ENCODE data around the gene NDUFS6.

NDUFS6 gene
- 19.6 to 43.3 (median 29.2) reads per million in 4 experiments for total RNA-seq

- peak; percentile 67 for DNase-seq
These were observed at the start of gene NDUFS6 for GRCh38 chr5:1801222-1801966. TSS of gene NDUFS6 (plus strand) at chr5:1801407. CDS start at chr5:1801418, 11 bp downstream.

DNA sequence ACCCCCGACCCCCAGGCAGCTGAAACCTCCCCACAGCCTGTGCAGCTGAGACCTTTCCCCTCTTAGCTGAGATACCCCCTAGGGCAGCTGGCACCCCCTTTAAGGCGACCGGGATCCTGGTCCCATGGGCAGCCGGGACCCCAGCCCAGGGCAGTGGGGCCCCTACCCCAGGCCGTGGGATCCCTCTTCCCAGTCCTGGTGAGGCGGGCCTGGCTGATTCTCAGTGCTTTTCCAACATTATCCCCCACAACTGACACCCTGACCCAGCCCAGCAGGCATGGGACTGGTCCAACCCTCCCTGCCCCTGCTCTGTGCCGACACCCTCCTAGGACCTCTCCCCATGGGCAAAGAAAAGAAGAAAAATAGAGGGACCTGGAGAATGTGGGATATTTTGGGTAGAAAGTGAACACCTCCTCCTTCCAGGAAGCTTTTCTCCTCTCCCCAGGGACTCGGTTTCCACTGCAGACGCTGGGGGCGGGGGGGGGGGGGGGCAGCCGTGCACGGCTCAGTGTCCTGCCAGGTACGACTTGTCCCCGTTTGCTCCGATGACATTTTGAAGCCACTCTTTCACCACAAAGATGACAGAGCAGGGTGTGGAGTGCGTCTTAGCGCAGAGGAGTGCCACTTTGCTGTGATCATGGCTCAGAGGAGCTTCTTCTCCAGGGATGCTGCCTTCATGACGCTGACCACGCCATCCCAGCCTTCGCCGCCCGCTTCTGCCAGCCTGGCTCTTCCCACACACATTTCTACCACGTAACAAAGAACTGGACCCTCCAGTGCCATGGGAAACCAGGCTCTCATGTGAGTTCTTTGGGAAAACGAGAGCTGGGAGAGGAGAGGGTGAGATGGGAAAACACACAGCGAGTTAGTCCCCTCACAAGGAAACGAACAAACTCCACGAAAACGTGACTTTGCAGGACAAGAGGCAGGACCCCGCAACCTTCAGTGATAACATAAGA is 49.1 kb upstream of the NDUFS6 start:
- no peak for DNase-seq

DNA sequence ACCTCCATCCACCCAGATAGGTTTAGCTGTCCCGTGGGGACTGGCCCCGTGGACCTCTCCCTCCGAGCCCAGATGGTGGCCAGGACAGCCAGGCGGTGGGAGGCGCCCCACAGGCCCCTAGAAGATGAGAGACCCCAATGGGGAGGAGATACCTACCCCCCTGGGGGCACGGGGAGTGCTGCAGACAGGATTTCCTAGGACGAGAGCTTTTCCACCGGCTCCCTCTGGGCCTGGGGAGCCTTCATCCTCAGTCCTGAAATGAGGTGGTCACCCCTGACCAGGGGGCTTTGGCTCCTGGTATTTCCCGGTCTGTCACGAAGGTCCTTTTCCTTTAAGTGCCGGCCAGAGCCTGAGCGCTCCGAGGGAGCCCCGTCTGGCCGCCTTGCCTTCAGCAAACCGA is 48.3 kb upstream of the NDUFS6 start:
- no peak for DNase-seq

GRCh38 chr5:1753490-1753889 is 47.7 kb upstream of the NDUFS6 start:
- no peak for DNase-seq

DNA sequence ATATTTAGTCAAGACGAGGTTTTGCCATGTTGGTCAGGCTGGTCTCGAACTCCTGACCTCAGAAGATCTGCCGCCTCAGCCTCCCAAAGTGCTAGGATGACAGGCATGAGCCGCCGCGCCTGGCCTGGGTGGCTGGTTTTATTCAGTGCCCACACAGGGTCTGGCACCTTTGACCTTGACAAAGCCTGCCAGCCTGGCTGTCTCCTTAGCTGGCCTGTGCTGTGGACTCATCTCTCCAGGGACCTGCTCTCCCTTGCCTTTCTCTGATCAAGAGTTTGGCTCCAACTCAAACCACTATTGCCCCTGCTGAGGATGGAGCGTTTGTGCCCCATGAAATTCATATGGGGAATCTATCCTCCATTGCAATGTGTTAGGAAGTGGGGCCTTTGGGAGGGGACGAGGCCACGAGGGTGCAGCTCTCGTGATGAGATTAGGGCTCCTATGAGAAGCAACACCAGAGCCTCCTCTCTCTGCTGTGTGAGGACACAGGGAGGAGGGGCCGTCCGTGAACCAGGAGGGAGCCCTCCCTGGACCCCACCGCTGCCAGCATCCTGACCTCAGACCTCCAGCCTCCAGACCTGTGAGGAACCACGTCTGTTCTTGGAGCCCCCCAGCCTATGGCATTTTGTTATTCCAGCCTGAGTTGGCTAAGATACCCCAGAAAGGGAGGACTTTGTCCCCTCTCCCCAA is 46.5 kb upstream of the NDUFS6 start:
- DNase-seq, result no peak

- no peak for DNase-seq
These were observed 45.8 kb upstream of the NDUFS6 start for GRCh38 chr5:1755321-1755949.

DNA sequence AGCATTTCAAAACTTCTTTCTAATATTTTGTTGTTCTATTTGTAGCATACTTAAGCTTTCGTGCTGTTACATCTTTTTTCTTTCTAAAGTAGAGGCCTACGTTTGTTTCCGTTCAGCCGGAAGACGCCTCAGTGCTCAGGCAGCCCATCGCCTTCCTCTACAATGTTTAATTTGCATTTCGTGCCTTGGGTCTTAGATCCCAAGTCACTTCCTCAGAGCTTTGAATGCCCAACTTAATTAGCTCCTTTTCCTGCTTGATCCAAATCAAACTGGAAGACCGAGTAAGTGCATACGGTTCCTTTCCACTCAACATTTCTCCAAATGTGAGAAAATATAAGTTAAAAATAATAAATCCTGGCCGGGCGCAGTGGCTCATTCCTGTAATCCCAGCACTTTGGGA is 44.7 kb upstream of the NDUFS6 start:
- DNase-seq, result no peak

DNA sequence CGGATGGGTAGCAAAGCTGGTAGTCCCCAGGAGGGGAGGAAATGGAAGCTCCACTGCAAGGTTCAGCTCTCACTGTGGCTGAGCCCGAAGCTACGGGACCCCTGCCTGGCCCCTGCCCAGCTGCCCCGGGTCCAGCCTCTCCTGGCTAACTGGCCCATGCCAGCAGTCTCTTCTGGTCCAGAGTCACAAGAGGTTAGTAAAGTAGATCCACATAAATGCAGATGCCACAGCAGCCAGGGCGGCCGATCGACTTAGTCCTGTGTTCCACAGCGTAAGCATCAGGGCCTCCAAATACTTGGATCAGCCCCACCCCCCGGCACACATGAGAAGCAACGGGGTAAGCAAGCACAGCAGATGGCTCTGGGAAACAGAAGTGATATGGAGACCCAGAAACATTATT is 43.7 kb upstream of the NDUFS6 start:
- no peak for DNase-seq

GRCh38 chr5:1758574-1758973 is 42.6 kb upstream of the NDUFS6 start:
- no peak for DNase-seq

GRCh38 chr5:1759378-1759970 is 41.7 kb upstream of the NDUFS6 start:
- no peak for DNase-seq

DNA sequence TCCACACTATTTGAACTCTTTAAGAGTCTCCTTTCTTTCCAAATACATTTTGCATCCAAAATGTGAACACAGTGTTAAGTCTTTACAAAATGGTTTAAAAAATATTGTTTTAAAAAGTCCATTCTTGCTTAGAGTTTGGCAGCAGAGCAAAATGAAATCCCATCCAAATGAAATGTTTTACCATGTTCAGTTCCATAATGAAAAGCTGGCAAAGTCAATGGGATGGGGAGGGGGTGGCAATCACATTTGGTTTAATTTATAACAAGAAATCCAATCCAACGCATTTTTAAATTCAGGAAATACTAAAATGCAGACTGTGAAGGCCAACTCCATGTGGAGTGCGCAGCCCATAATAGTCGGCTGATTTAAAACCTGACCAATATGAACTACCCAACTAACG is 41.0 kb upstream of the NDUFS6 start:
- no peak for DNase-seq

DNA sequence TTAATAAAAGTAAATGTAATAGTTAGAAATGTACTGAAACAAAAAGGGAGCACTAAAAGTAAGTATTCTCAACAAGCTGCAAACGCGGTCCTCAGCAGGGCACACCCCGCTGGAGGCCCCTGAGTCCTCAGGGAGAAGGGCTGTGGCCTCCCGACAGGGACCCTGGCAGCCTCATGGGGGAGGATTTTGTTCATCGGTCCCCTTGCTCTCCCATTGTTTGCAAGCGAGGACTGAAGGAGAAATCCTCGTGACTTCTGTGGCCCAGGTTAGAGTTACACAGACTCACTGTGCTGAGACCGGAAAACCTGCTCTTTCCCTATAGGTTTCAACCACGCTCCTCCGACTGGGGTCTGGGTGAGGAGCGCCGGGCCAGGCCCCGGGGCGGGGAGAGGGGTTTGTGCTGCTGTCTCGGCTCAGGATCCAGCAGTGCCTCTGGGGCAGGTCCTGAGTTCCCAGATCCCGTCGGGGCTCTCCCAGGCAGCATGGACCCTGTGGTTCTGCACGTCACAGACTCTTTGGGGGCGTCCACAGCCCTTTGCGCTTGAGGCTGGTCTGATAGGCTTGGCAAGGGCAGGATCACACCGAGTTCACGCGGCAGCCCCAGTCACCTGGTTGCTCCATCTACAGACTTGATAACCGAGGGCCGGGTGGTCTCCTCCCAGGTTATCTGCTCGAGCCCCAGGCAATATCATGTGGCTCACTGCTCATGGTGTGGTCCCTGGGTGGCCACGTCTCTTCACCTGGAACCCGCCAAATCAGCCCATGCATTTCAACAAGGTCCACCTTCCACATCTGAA is 40.4 kb upstream of the NDUFS6 start:
- DNase-seq, result no peak

DNA sequence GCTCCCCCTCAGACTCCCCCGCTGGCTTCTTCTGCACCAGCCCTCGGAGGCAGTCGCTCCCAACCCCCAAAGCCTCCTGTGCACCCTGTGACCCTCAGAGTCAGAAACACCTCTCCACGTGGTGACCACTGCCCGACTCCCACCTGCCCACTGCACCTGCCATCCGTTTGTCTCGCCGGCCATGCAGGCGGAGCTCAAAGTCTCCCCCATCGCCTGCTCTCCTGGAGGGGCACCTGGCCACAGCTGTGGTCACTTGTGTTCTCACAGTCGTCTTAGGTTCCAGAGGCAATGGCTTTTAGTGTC is 39.8 kb upstream of the NDUFS6 start:
- no peak for DNase-seq

DNA sequence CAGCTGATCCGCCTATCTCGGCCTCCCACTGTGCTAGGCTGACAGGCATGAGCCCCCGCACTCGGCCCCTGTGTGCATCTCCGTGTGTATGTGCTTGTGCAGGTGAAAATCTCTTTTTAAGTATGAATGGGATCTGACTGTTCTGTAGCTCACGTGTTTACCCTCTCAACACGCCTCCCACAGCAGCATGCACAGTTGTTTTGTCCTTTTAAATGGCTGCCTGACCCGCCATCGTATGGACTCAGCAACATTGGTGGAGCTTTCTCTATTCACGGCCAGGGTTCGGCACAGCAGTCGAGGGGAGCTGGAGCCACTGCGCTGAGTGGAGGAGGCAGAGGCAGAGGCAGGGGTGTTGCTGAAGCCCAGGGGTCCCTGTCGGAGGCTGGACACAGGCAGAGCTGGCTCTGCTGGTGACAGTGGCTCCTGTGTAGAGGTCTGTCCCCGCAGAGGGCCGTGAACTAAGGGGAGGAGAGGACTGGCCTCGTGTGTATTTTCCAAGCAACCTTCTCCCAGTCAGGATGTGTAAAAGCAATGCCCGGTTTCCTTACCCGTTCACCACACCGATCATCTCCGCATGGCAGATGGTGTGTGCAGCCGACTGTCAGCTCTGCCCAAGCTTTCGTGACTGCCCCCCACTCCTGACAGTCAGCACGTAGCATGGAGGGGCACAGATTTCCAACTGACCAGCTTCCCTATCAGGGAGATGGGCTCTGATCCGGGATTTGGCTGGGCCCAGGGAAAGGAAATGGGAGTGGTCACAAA is 38.9 kb upstream of the NDUFS6 start:
- no peak for DNase-seq

DNA sequence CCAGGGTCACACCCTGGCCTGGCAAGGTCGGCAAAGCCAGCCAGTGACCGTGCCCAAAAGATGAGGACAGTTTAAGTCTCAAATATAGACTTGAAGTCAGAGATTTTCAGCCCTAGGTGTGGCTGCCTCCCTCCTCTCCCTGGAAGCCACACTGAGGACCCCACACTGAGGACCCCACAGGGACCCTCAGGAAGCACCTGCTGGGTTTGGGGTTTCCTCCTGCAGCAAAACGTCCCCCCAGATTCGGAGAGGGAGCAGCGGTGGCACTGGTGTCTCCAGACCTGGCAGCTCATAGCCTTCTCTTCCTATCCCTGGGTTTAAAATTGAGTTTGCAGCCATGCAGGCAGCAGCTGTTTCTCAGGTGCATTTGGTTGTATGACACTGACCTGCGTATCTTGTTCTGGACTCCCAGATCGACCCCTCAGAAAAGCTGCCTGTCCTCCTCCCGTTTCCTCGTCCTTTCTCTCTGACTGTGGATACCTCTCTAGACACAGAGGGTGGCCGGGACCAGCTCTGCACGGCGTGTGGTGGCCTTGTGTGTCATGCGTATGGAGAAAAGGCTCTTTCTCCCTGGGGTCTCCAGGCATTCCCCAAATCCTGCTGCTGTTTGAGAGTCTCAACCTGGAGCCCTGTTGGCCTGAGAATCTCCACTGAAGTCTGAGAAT is 38.2 kb upstream of the NDUFS6 start:
- DNase-seq, result no peak

DNA sequence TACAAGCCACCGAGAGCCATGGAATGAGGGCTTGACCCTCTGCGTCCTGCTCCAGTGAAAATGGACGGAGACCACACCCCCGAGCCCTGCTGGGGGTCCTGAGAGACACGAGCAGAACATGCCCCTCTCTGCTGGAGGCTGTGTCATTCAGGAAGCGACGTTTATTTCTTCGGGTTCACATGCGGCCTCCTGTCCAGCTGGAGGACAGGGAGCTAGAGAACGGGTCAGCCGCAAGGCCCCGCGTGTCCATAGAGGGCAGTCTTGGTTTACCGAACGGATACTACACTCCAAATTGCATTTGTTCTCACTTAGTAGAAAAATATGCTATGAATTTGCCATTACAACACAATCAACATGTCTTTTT is 37.7 kb upstream of the NDUFS6 start:
- DNase-seq, result peak; percentile 9

DNA sequence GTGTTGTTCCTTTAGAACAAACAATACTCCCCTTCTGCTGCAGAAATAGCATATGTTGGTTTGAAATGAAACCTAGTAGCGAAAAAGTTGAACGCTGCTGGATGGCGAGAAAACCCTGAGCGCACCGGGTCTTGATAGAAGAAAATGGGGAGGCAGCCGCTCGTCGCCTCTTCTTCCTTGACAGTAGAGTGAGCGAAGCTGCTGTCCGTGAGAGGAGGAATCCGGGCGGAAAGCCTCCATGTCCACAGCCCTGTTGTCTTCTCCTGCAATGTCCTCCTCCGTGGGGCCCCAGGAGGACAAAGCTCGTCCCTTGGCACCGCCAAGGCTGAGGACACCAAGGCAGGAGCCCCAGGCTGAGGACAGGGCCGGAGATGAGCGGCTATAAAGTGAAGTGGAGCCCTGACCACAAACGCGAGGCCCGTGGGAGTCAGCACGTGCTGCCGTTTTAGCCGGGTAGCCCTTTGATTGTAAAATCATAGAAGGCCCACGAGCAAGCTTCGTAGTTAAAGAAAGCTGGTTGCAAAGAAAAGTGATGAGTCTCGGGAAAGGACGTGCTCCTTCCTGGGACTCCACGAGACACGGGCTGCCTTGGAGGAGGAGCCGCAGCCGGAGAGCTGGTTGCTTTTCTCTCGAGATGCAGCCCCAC is 37.1 kb upstream of the NDUFS6 start:
- no peak for DNase-seq

- no peak for DNase-seq
These were observed 36.6 kb upstream of the NDUFS6 start for GRCh38 chr5:1764606-1764960.

DNA sequence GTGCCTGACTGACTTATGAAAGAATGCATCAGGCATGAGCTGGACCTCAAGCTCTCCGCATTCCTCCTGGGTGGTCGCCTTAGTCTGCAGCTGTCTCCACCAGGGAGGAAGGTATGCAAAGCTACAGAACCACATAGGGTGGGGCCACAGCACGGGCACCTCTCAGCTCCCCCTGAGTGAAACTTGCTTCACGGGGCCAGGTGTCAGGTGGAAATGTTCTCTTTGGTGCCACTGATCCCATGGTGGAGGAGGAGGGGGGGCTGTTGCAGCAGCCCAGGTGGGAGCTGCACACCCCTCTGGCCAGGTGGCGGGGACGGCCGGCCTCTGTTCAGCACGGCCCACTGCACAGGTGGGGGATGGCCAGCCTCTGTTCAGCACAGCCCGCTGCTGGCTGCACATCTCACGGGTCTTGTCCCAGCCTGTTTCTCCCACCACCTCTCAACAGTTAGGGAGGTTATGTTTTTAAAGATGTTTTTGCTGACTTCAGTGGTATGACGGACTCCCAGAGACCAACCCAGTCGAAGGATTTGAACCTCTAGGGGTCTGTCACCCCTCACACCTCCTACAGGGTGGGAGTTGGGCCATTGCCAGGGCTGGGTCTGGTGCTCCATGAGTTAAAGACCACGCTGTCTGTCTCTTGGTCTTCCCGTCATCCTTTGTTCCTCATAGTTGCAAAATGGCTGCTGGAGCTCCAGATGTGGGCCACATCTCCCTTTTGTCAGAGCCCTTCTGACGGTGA is 35.9 kb upstream of the NDUFS6 start:
- DNase-seq, result no peak
